PFSK-1 (cell line): ENCODE measurements around the gene LENG1.

Experiments
- POLR2AphosphoS5 ChIP-seq: IDR thresholded peaks from 2 replicates; pipeline ENCODE4 v1.6.1; 2012; ENCODE audit warnings: low read depth, mild to moderate bottlenecking, control low read depth, low read length, moderate library complexity
- SIN3A ChIP-seq: IDR thresholded peaks from 2 replicates; pipeline ENCODE4 v1.6.1; 2012; ENCODE audit warnings: mild to moderate bottlenecking, low read length, moderate library complexity, borderline replicate concordance; ENCODE audit not compliant: insufficient read depth
- TAF1 ChIP-seq: IDR thresholded peaks from 2 replicates; pipeline ENCODE4 v1.6.1; 2012; ENCODE audit warnings: low read length, control low read depth, borderline replicate concordance; ENCODE audit not compliant: insufficient read depth
- TF ChIP-seq, protein P1 (sequence below), 2 experiments: IDR thresholded peaks; 2 replicates each; pipeline versions ENCODE4 v1.6.1 to v1.8.0; 2011 to 2012; ENCODE audit warnings: low read depth in 2 of 2, low read length in 2 of 2, control low read depth in 1 of 2, inconsistent platforms in 1 of 2, mild to moderate bottlenecking in 1 of 2, moderate library complexity in 1 of 2; ENCODE audit not compliant: insufficient read depth in 1 of 2

DNA sequence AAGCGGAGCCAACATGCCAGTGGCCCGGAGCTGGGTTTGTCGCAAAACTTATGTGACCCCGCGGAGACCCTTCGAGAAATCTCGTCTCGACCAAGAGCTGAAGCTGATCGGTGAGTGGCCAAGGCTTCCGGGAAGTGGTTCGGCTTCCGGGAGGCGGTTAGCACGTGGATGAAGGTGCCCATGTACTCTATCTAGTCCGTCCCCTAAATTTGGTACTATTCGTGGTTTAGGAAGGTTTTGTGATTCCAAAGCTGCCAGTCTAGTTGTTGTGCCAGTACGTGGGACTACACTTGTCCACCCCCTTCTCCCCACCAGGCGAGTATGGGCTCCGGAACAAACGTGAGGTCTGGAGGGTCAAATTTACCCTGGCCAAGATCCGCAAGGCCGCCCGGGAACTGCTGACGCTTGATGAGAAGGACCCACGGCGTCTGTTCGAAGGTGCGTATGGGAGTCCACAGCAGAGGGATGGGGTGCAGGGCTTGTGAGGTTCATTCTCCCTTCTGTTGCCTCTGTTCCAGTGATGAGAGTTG, 41.7 kb upstream of the LENG1 start:
- TF ChIP-seq POLR2AphosphoS5 (no peak; the same call in 1 of the 2 replicates), TAF1 (no peak), SIN3A (no peak)
- TF ChIP-seq, protein P1, sequence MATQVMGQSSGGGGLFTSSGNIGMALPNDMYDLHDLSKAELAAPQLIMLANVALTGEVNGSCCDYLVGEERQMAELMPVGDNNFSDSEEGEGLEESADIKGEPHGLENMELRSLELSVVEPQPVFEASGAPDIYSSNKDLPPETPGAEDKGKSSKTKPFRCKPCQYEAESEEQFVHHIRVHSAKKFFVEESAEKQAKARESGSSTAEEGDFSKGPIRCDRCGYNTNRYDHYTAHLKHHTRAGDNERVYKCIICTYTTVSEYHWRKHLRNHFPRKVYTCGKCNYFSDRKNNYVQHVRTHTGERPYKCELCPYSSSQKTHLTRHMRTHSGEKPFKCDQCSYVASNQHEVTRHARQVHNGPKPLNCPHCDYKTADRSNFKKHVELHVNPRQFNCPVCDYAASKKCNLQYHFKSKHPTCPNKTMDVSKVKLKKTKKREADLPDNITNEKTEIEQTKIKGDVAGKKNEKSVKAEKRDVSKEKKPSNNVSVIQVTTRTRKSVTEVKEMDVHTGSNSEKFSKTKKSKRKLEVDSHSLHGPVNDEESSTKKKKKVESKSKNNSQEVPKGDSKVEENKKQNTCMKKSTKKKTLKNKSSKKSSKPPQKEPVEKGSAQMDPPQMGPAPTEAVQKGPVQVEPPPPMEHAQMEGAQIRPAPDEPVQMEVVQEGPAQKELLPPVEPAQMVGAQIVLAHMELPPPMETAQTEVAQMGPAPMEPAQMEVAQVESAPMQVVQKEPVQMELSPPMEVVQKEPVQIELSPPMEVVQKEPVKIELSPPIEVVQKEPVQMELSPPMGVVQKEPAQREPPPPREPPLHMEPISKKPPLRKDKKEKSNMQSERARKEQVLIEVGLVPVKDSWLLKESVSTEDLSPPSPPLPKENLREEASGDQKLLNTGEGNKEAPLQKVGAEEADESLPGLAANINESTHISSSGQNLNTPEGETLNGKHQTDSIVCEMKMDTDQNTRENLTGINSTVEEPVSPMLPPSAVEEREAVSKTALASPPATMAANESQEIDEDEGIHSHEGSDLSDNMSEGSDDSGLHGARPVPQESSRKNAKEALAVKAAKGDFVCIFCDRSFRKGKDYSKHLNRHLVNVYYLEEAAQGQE (IDR thresholded peaks at IDR 0.05; ENCODE audit: insufficient read depth in 1 of 2, low read depth in 2 of 2, low read length in 2 of 2), result no peak
